HL-60 (cell line): Measurements from ENCODE around the gene S100A16.

ENCODE experiments used
- CTCF ChIP-seq: IDR thresholded peaks from one replicate; pipeline ENCODE4 v1.5.1; 2011; ENCODE audit warnings: low read length, control low read depth, inconsistent platforms; ENCODE audit not compliant: insufficient read depth
- GABPA ChIP-seq: IDR thresholded peaks from 2 replicates; pipeline ENCODE4 v1.6.1; 2012; ENCODE audit warnings: low read depth
- POLR2AphosphoS5 ChIP-seq: IDR thresholded peaks from 2 replicates; pipeline ENCODE4 v1.6.1; 2012; ENCODE audit warnings: low read depth
- REST ChIP-seq: IDR thresholded peaks from 2 replicates; pipeline ENCODE4 v1.6.1; 2012; ENCODE audit warnings: low read depth; ENCODE audit not compliant: insufficient replicate concordance
- SPI1 ChIP-seq: IDR thresholded peaks from 2 replicates; pipeline ENCODE4 v1.6.1; 2012; ENCODE audit warnings: low read depth, mild to moderate bottlenecking, borderline replicate concordance

GRCh38 chr1:153661111-153661708, 48.3 kb upstream of the S100A16 start:
- TF ChIP-seq CTCF, result no peak
- TF ChIP-seq POLR2AphosphoS5, result peak; percentile 62; the same call in 1 of the 2 replicates
- no peak for TF ChIP-seq REST
- TF ChIP-seq SPI1, result no peak
- no peak for TF ChIP-seq GABPA
